Measurements from ENCODE around the gene SCRG1.

- TF ChIP-seq CTCF (IDR thresholded peaks at IDR 0.05) (no peak), POLR2A (IDR thresholded peaks at IDR 0.05) (no peak)
These were observed at the start of gene SCRG1 for GRCh38 chr4:173398779-173399415.
